Stromal cell of bone marrow (primary cell): ENCODE results near the gene DNASE1L3.
"Not testable (repeated sequence)": the region's sequence is repeated elsewhere in the genome, so short reads cannot be mapped to it uniquely, and the experiment has no call there.

Source experiments
- DNase-seq: peaks from one replicate; pipeline ENCODE4 v3.0.0-alpha.2; 2012; ENCODE audit warnings: low read depth

Gene DNASE1L3

GRCh38 chr3:58235970-58236369, 25.2 kb upstream of the DNASE1L3 start:
- DNase-seq, result no peak

GRCh38 chr3:58234516-58234931, 23.8 kb upstream of the DNASE1L3 start:
- DNase-seq, result no peak

GRCh38 chr3:58231666-58232065, 20.9 kb upstream of the DNASE1L3 start:
- no peak for DNase-seq

- DNase-seq, result no peak
Measured at GRCh38 chr3:58230876-58231552, 20.2 kb upstream of the DNASE1L3 start.

- not testable (repeated sequence) for DNase-seq
Measured at GRCh38 chr3:58227933-58228332, 17.2 kb upstream of the DNASE1L3 start.

GRCh38 chr3:58223855-58224254, 13.1 kb upstream of the DNASE1L3 start:
- no peak for DNase-seq

GRCh38 chr3:58222161-58222724, 11.5 kb upstream of the DNASE1L3 start:
- no peak for DNase-seq

- no peak for DNase-seq
Measured at GRCh38 chr3:58218904-58219303, 8.1 kb upstream of the DNASE1L3 start.

- DNase-seq, result peak; percentile 62
Measured at GRCh38 chr3:58217209-58217811, 6.5 kb upstream of the DNASE1L3 start.

GRCh38 chr3:58216496-58217195, 5.9 kb upstream of the DNASE1L3 start:
- DNase-seq, result no peak

- DNase-seq, result no peak
Measured at GRCh38 chr3:58215317-58216025, 4.7 kb upstream of the DNASE1L3 start.

GRCh38 chr3:58214484-58215316, 3.9 kb upstream of the DNASE1L3 start:
- DNase-seq, result no peak

- no peak for DNase-seq
Measured at GRCh38 chr3:58209933-58210332, 839 bp downstream of the DNASE1L3 start.

GRCh38 chr3:58207954-58208353, 2.8 kb downstream of the DNASE1L3 start:
- no peak for DNase-seq

GRCh38 chr3:58206406-58207011, 4.3 kb downstream of the DNASE1L3 start:
- peak; percentile 57 for DNase-seq

GRCh38 chr3:58205981-58206380, 4.8 kb downstream of the DNASE1L3 start:
- no peak for DNase-seq

- no peak for DNase-seq
Measured at GRCh38 chr3:58204720-58205119, 6.1 kb downstream of the DNASE1L3 start.

- DNase-seq, result no peak
Measured at GRCh38 chr3:58203541-58203940, 7.2 kb downstream of the DNASE1L3 start.

GRCh38 chr3:58202917-58203360, 7.8 kb downstream of the DNASE1L3 start:
- DNase-seq, result no peak

- not testable (repeated sequence) for DNase-seq
Measured at GRCh38 chr3:58201451-58201850, 9.3 kb downstream of the DNASE1L3 start.

GRCh38 chr3:58200846-58201355, 9.9 kb downstream of the DNASE1L3 start:
- DNase-seq, result no peak
